Measurements from ENCODE around the gene SEC24C. TPM values are rescaled to one million over a fixed set of nuclear protein-coding genes. Genes with fewer than 3 reads are reported as not detected.
"Not testable (repeated sequence)": the region's sequence is repeated elsewhere in the genome, so short reads cannot be mapped to it uniquely, and the experiment has no call there.

Gene SEC24C
- total and polyA plus RNA-seq, 7 donors: 28.8 to 60.5 (median 52.3) TPM

DNA sequence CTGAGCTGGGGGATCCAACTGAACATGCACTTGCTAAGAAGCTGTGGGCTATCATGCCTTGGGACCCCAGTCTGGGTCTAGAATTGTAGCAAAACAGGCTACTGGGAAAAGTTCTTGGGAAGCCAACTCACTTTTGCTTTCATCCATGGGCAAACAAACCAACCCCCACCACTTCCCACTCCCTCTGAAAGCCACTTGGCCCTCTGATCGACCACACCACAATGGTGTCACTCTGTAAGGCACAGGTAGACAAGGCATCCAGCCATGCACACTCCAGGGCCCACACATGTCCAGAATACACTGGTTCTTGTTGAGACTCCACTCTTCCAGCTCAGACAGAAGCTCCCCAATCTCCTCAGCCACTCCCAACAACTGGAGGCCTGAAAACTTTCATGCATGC, 36.0 kb upstream of the SEC24C start:
- intact Hi-C loops (cut with DNase I); DNase-seq; H3K4me3 ChIP-seq; ATAC-seq; H3K27me3 ChIP-seq (ENCODE audit: insufficient read depth in 3 of 3, low read length in 2 of 3); H3K27ac ChIP-seq; H3K9me3 ChIP-seq: not testable (repeated sequence)
- 94 to 100% (median 95%) methylated on average over 1 of the region's 1 CpG for WGBS, 3 donors
- Histone ChIP-seq H3K36me3 (ENCODE audit: insufficient read depth in 1 of 2, low read depth in 1 of 2) (peaks cover 0 to 41% of the 10 kb centered on the region in 2 donors), H3K4me1 (peaks cover 13% of the 10 kb centered on the region)

DNA sequence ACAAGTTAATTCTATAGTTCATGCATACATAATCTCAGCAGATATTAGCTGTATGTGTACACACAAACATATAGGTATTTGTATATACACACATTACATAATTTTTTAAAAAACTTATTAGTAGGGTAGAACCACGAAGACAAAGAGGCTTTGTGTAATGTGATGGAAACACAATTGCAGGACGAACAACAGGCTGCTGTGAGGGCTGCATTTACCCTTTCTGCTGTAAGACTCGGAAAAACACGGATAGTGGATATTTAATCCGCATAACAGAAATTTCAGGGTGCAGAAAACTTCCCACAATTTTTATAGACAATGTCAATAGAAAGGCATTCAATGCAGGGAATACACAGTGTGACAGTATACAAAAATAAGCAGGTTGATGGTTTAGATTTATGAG, 32.5 kb upstream of the SEC24C start:
- H3K27me3 ChIP-seq (ENCODE audit: insufficient read depth in 3 of 3, low read length in 2 of 3); intact Hi-C loops (cut with DNase I): not testable (repeated sequence)
- 76 to 89% (median 77%) methylated on average over 5 of the region's 5 CpGs for WGBS, 3 donors

DNA sequence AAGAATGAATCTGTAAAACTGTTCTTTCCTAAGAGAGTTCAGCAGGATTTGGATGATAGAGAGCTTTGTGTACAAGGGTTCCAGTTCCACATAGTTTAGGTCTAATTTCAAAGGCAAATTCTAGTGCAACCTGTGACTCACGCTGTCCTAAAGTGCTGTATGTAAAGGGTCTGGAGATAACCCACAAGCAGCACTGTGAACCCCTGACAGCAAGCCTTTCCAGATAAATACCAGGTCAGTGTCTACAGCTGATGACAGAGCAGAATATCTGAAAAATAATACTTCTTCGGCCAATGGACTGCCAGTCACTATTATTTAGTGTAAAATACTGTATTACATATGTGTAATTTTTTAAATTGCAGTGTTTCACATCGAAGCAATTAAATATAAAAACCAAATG, 30.3 kb upstream of the SEC24C start:
- H3K4me3 ChIP-seq; H3K27me3 ChIP-seq (ENCODE audit: insufficient read depth in 3 of 3, low read length in 2 of 3); H3K27ac ChIP-seq; DNase-seq; intact Hi-C loops (cut with DNase I); H3K9me3 ChIP-seq; H3K4me1 ChIP-seq: not testable (repeated sequence)
- ATAC-seq: peak in 3 of 4 donors; percentile 58 to 67 (median 62)
- 69 to 91% (median 71%) methylated on average over 3 of the region's 3 CpGs for WGBS, 3 donors
- peaks cover 3 to 63% of the 10 kb centered on the region in 2 donors for H3K36me3 ChIP-seq (ENCODE audit: insufficient read depth in 1 of 2, low read depth in 1 of 2)

More for the DNA sequence above, 32.5 kb upstream of the SEC24C start:
- Histone ChIP-seq H3K4me1 (peaks cover 13% of the 10 kb centered on the region), H3K36me3 (ENCODE audit: insufficient read depth in 1 of 2, low read depth in 1 of 2) (peaks cover 0 to 41% of the 10 kb centered on the region in 2 donors), H3K27ac (peak overlapping the region; percentile 49)
- not testable (repeated sequence) for H3K4me3 ChIP-seq, H3K9me3 ChIP-seq, DNase-seq, ATAC-seq

DNA sequence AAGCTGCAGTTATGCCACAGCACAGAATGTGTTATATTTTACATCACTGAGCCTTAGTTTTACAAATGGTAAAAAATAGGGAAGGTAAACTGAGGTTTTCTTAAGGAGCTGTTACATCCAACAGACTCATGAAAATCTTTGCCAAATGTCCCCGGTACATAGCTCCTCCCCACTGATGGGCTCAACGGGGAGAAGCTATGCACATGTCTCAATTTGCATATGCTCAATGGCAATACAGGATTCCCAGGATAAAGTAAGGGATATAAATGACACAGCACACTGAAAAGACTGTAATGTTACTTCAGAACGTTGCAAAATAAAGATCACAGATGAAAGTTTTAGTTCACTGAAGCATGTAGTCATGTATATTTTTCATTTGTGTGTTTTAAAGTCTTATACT, 29.7 kb upstream of the SEC24C start:
- H3K4me1 ChIP-seq; H3K9me3 ChIP-seq; H3K4me3 ChIP-seq; DNase-seq; H3K27ac ChIP-seq; intact Hi-C loops (cut with DNase I); H3K27me3 ChIP-seq (ENCODE audit: insufficient read depth in 3 of 3, low read length in 2 of 3): not testable (repeated sequence)
- H3K36me3 ChIP-seq (ENCODE audit: insufficient read depth in 1 of 2, low read depth in 1 of 2): peaks cover 3 to 67% of the 10 kb centered on the region in 2 donors
- ATAC-seq: peak in 1 of 4 donors; percentile 22
- 35 to 58% (median 38%) methylated on average over 3 of the region's 3 CpGs for WGBS, 3 donors

DNA sequence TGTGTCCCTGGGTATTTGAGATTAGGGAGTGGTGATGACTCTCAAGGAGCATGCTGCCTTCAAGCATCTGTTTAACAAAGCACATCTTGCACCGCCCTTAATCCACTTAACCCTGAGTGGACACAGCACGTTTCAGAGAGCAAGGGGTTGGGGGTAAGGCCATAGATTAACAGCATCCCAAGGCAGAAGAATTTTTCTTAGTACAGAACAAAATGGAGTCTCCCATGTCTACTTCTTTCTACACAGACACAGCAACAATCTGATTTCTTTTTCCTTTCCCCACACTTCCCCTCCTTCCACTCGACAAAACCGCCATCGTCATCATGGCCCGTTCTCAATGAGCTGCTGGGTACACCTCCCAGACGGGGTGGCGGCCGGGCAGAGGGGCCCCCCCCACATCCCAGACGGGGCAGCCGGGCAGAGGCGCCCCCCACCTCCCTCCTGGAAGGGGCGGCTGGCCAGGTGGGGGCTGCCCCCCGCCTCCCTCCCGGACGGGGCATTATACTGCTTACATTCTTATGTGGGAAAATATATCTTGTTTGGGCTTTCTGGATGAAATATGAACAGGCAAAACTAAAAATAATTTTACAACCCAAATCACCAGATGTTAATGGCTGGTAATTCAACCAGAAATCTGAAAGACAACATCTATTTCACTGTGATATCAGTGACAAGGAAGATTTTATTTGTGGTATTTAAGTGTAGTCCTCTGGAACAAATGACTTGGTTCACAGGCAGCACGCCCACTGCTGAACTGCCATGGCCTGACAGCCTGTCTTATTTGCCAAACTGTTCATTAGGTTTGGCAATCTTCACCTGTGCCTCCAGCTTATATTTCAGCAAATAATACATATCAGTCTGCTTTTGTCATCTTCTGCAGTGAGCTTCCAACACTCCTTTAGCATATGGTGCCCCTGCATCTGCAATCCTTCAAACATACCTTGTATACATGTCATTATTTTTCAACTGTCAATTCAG, 28.7 kb upstream of the SEC24C start:
- H3K4me3 ChIP-seq; DNase-seq; intact Hi-C loops (cut with DNase I); H3K4me1 ChIP-seq; H3K9me3 ChIP-seq; H3K27me3 ChIP-seq (ENCODE audit: insufficient read depth in 3 of 3, low read length in 2 of 3): not testable (repeated sequence)
- 70 to 88% (median 80%) methylated on average over 17 of the region's 17 CpGs for WGBS, 3 donors
- ATAC-seq: peak; percentile 48 to 84 (median 80)
- Histone ChIP-seq H3K36me3 (ENCODE audit: insufficient read depth in 1 of 2, low read depth in 1 of 2) (peaks cover 3 to 68% of the 10 kb centered on the region in 2 donors), H3K27ac (peak overlapping the region; percentile 61)

DNA sequence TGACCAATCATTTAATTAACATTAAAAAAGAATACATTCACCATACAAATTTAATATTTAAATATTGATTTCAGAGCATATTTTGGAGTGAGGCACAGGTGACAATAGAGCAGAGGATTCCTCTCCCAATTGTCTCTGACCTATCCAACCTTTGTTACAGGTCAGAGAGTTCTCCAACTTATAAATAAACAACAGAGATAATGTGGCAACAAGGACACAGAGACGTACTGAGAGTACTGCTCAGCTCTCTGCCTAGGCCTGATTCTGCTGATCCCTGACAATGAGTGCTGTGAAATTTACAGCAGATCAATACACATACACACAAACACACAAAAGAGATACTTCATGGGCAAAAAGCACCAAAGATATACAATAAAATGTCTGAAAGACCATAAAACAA, 27.9 kb upstream of the SEC24C start:
- Histone ChIP-seq H3K27me3 (ENCODE audit: insufficient read depth in 3 of 3, low read length in 2 of 3) (no peaks in the 10 kb centered on the region), H3K9me3 (no peaks in the 10 kb centered on the region), H3K4me1 (peaks cover 2% of the 10 kb centered on the region), H3K27ac (peak overlapping the region; percentile 61), H3K4me3 (no peak overlapping the region), H3K36me3 (ENCODE audit: insufficient read depth in 1 of 2, low read depth in 1 of 2) (peaks cover 3 to 75% of the 10 kb centered on the region in 2 donors)
- intact Hi-C loops (cut with DNase I): no loop called here
- TF ChIP-seq, protein P1, sequence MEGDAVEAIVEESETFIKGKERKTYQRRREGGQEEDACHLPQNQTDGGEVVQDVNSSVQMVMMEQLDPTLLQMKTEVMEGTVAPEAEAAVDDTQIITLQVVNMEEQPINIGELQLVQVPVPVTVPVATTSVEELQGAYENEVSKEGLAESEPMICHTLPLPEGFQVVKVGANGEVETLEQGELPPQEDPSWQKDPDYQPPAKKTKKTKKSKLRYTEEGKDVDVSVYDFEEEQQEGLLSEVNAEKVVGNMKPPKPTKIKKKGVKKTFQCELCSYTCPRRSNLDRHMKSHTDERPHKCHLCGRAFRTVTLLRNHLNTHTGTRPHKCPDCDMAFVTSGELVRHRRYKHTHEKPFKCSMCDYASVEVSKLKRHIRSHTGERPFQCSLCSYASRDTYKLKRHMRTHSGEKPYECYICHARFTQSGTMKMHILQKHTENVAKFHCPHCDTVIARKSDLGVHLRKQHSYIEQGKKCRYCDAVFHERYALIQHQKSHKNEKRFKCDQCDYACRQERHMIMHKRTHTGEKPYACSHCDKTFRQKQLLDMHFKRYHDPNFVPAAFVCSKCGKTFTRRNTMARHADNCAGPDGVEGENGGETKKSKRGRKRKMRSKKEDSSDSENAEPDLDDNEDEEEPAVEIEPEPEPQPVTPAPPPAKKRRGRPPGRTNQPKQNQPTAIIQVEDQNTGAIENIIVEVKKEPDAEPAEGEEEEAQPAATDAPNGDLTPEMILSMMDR (IDR thresholded peaks at IDR 0.05): no peak
- ATAC-seq (peak in 3 of 4 donors; percentile 56 to 72 (median 67)), DNase-seq (no peak)
- 46 to 71% (median 70%) methylated on average over 1 of the region's 1 CpG for WGBS, 3 donors

DNA sequence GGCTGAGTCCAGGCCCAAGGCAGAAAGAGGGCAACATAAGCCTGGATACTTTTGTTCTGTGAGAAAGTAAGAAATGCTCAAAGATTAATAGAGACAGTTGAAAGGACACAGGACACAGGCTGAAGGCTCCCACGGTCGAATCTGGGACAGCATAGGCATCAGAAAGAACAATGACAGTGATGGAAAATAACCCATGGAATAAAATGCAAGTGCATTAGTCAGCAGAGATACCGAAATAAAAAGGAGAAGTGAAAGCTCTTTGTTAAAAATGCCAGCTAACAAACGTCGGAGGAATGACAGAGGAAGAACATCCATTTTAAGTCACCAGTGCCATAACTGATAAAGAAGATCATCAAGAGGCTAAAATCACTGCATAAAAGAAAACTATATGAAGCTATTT, 26.6 kb upstream of the SEC24C start:
- H3K4me3 ChIP-seq: no peak overlapping the region
- H3K27me3 ChIP-seq (ENCODE audit: insufficient read depth in 3 of 3, low read length in 2 of 3): no peaks in the 10 kb centered on the region
- intact Hi-C loops (cut with DNase I): no loop called here
- no peak for DNase-seq
- ATAC-seq: no peak
- H3K27ac ChIP-seq: no peak overlapping the region
- peaks cover 3 to 76% of the 10 kb centered on the region in 2 donors for H3K36me3 ChIP-seq (ENCODE audit: insufficient read depth in 1 of 2, low read depth in 1 of 2)
- TF ChIP-seq, protein P1 (IDR thresholded peaks at IDR 0.05): no peak
- H3K4me1 ChIP-seq: no peaks in the 10 kb centered on the region
- 72 to 85% (median 83%) methylated on average over 5 of the region's 5 CpGs for WGBS, 3 donors
- H3K9me3 ChIP-seq: no peaks in the 10 kb centered on the region

DNA sequence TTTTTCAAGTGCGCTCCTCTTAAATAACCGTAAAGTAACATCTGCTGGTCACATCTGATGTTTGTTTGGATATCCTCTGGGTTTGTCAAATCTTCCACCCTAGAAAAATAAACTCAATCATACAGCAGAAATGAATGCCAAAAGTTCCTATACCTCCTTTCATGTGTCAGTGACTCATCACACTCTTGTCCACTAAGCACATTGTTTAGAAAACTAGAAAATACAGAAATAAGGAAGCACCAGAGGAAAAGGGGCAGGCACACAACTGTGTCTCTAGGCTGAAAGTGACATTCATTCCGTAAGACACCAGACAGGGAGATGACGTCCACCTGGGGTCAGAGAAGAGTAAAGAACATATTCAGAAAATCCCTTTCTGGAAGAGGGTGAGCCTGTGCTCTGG, 23.6 kb upstream of the SEC24C start:
- peaks cover 3 to 100% of the 10 kb centered on the region in 2 donors for H3K36me3 ChIP-seq (ENCODE audit: insufficient read depth in 1 of 2, low read depth in 1 of 2)
- WGBS, 3 donors: 74 to 85% (median 81%) methylated on average over 4 of the region's 4 CpGs
- DNase-seq; H3K4me3 ChIP-seq; H3K4me1 ChIP-seq; H3K27ac ChIP-seq; H3K9me3 ChIP-seq; ATAC-seq; H3K27me3 ChIP-seq (ENCODE audit: insufficient read depth in 3 of 3, low read length in 2 of 3): not testable (repeated sequence)
- intact Hi-C loops (cut with DNase I): loop anchor here in 1 of 2 donors (10.0 kb wide), 1 partner anchor 186 kb away; no protein-coding TSS in a partner anchor

Data from psoas muscle (tissue), 8 donors.